HG03354 (cell line): ENCODE measurements around the gene SIT1.
A peak's percentile ranks its signal among the peaks of the same experiment; 100 is the strongest.

Experiments used
- ATAC-seq: cut with Tn5 transposase; IDR thresholded peaks from one replicate; pipeline ENCODE4 v1.9.1; 2021; ENCODE audit warnings: mild to moderate bottlenecking; ENCODE audit not compliant: unreplicated experiment, poor library complexity, severe bottlenecking

SIT1 gene

DNA sequence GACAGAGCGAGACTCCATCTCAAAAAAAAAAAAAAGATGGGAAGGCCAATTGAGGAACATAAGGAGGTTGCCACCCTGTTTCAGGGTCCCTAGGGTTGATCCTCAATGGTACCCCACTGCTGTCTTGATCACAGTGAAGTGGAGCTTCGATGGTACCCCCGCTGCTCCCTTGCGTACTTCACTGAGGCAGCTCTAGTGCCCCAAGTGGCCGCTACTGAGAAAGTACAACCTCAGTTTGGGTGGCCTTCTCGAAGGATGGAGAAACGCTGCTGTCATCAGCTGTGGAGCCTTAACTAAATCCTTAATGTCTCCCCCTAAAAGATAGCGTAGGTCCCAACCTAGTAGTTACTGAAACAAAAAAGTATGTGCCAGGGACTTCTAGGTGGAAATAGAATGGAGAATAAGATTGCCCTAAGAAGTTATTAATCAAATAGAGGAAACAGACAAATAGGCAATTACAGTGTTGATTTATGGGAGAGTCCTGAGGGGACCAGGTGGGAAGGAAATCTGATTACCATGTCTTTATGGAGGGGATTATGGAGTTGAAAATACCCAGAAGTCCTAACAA is 39.4 kb downstream of the SIT1 start:
- ATAC-seq: peak; percentile 65

- ATAC-seq: no peak
Observed at GRCh38 chr9:35609820-35610163, 40.9 kb downstream of the SIT1 start.

- no peak for ATAC-seq
Observed at GRCh38 chr9:35609001-35609819, 41.5 kb downstream of the SIT1 start.

GRCh38 chr9:35608221-35608620 is 42.5 kb downstream of the SIT1 start:
- ATAC-seq: no peak

DNA sequence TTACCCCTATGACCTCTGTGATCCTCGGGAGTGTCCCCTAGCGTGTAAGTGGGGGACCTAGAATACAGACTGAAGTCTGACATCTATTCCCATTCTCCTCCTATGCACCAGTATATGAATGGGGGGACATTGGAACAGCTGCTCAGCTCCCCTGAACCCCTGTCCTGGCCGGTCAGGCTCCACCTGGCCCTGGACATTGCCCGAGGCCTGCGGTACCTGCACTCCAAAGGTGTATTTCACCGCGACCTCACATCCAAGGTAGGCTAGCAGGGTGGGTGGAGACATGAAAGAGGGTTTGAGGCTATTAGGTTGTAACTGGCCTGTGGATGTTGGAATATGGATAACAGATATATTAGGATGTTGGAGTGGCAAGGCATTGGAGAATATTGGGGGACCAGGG is 44.0 kb downstream of the SIT1 start:
- ATAC-seq: no peak

DNA sequence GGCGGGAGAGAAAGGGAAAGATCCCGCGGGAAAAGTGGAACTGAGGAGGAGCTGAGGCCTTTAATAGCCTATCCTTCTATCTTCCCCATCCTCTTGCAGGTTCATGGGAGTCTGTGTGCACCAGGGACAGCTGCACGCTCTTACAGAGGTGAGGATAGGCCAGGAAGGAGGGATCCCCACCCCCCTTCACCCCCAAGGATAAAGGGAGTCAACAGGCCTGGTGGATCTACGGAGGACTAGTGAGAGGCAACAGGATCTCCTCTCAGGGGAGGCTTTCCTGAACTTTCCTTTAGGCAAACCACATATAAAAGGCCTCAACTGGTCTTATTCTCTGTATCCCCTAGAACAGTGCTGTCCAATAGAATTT is 44.6 kb downstream of the SIT1 start:
- no peak for ATAC-seq

GRCh38 chr9:35605351-35606137 is 45.2 kb downstream of the SIT1 start:
- peak; percentile 5 for ATAC-seq

- ATAC-seq: peak; percentile 54
Observed at GRCh38 chr9:35604578-35605350, 46.0 kb downstream of the SIT1 start, which contains the start of gene TESK1. Gene TESK1, plus strand, starts transcription at chr9:35605262. Its CDS starts 358 bp downstream, at chr9:35605620.

DNA sequence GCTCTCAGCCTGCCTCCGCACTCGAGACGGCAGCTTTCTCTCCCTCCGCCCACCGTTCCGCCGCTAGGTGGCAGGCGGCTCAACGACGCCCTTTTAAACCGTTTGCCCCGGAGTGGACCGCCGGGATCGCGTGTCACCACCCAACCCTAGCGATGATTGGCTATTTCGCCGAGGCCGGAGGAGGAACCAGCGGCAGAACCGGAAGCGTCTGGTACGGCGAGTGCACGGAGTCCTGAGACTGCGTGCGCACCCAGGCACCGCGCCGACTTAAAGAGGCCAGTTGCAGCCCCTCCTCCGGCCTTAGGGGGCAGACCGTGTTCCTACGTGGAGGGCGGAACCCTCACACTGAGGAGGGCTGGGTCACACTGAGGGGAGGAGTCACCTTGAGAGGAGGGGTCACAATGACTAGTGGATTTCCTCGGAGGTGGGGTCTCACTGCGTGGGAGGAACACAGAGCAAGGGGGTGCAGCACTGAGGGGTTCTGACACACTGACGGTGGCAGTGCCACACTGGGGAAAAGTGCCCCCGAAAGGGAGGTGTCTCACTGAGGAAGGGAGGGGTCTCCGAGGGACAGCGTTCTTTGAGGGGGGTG is 46.6 kb downstream of the SIT1 start:
- ATAC-seq: peak; percentile 89

- ATAC-seq: no peak
Observed at GRCh38 chr9:35603506-35603985, 47.2 kb downstream of the SIT1 start.

GRCh38 chr9:35599763-35600604 is 50.7 kb downstream of the SIT1 start:
- ATAC-seq: no peak
